HG02798 (cell line): ENCODE results near the gene ZRSR2.

ENCODE experiments used
- ATAC-seq: cut with Tn5 transposase; IDR thresholded peaks from one replicate; pipeline ENCODE4 v1.9.1; 2021; ENCODE audit warnings: mild to moderate bottlenecking; ENCODE audit not compliant: unreplicated experiment, poor library complexity

The ZRSR2 gene

GRCh38 chrX:15843960-15844359 lies 53.7 kb downstream of the ZRSR2 start:
- no peak for ATAC-seq

GRCh38 chrX:15848576-15848975 lies 58.3 kb downstream of the ZRSR2 start:
- ATAC-seq, result no peak

GRCh38 chrX:15849555-15849954 lies 59.3 kb downstream of the ZRSR2 start:
- no peak for ATAC-seq

GRCh38 chrX:15853586-15854079 lies 63.3 kb downstream of the ZRSR2 start:
- ATAC-seq, result no peak

- peak; percentile 40 for ATAC-seq
These were observed 63.9 kb downstream of the ZRSR2 start for GRCh38 chrX:15854080-15854655.

- peak; percentile 96 for ATAC-seq
These were observed 64.7 kb downstream of the ZRSR2 start, which contains the start of gene AP1S2 for GRCh38 chrX:15854712-15855567. Gene AP1S2, minus strand, starts transcription at chrX:15854813. Its CDS starts 2,289 bp downstream, at chrX:15852524.

GRCh38 chrX:15855568-15856221 lies 65.4 kb downstream of the ZRSR2 start:
- ATAC-seq, result no peak

GRCh38 chrX:15856222-15856587 lies 65.9 kb downstream of the ZRSR2 start:
- no peak for ATAC-seq

- ATAC-seq, result no peak
These were observed 66.4 kb downstream of the ZRSR2 start for GRCh38 chrX:15856636-15857035.

- ATAC-seq, result no peak
These were observed 67.8 kb downstream of the ZRSR2 start for GRCh38 chrX:15858051-15858450.

GRCh38 chrX:15860921-15861320 lies 70.6 kb downstream of the ZRSR2 start:
- ATAC-seq, result no peak

GRCh38 chrX:15864023-15864422 lies 73.7 kb downstream of the ZRSR2 start:
- no peak for ATAC-seq

- no peak for ATAC-seq
These were observed 74.3 kb downstream of the ZRSR2 start for GRCh38 chrX:15864629-15865028.

- ATAC-seq, result no peak
These were observed 75.9 kb downstream of the ZRSR2 start for GRCh38 chrX:15866147-15866546.

- no peak for ATAC-seq
These were observed 79.4 kb downstream of the ZRSR2 start for GRCh38 chrX:15869695-15870094.

GRCh38 chrX:15870310-15870709 lies 80.0 kb downstream of the ZRSR2 start:
- ATAC-seq, result no peak
